ENCODE measurements around the gene HNRNPK. TPM values are rescaled to one million over a fixed set of nuclear protein-coding genes. Genes with fewer than 3 reads are reported as not detected.

The HNRNPK gene
- total RNA-seq, 2 experiments from 2014 or later: 656 to 688 TPM

GRCh38 chr9:83991355-83991754 lies 11.3 kb upstream of the HNRNPK start:
- Mint-ChIP-seq H3K36me3 (ENCODE audit: low read depth) (peaks cover 14% of the 10 kb centered on the region), H3K4me1 (ENCODE audit: low read depth) (no peaks in the 10 kb centered on the region), H3K27me3 (no peaks in the 10 kb centered on the region), H3K27ac (no peak overlapping the region), H3K9me3 (no peaks in the 10 kb centered on the region), H3K4me3 (no peak overlapping the region)
- Histone ChIP-seq H3K36me3 (ENCODE audit: insufficient read depth, low read length) (peaks cover 2% of the 10 kb centered on the region), H3K27ac (ENCODE audit: low read depth in 1 of 2, low read length in 2 of 2) (no peak overlapping the region), H3K4me1 (ENCODE audit: insufficient read depth, low read length) (peaks cover 7% of the 10 kb centered on the region), H3K27me3 (ENCODE audit: control insufficient read depth in 1 of 2, insufficient read depth in 2 of 2, low read length in 2 of 2) (no peaks in the 10 kb centered on the region), H3K4me3 (ENCODE audit: low read length) (no peak overlapping the region), H3K9me3 (ENCODE audit: control insufficient read depth in 1 of 2, insufficient read depth in 1 of 2, low read length in 2 of 2) (no peaks in the 10 kb centered on the region)
- intact Hi-C loops (cut with DNase I, micrococcal nuclease): no loop called here
- no peak for ATAC-seq (ENCODE audit: poor library complexity)
- ChIA-PET CTCF (interaction anchor here (0.8 kb wide), 1 partner anchor 10 kb away, joined by 5 read pairs; the partner anchor contains the start of gene RMI1), POLR2A (no interaction called here)
- DNase-seq: no peak
- TF ChIP-seq, protein P1, sequence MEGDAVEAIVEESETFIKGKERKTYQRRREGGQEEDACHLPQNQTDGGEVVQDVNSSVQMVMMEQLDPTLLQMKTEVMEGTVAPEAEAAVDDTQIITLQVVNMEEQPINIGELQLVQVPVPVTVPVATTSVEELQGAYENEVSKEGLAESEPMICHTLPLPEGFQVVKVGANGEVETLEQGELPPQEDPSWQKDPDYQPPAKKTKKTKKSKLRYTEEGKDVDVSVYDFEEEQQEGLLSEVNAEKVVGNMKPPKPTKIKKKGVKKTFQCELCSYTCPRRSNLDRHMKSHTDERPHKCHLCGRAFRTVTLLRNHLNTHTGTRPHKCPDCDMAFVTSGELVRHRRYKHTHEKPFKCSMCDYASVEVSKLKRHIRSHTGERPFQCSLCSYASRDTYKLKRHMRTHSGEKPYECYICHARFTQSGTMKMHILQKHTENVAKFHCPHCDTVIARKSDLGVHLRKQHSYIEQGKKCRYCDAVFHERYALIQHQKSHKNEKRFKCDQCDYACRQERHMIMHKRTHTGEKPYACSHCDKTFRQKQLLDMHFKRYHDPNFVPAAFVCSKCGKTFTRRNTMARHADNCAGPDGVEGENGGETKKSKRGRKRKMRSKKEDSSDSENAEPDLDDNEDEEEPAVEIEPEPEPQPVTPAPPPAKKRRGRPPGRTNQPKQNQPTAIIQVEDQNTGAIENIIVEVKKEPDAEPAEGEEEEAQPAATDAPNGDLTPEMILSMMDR (IDR thresholded peaks at IDR 0.05): no peak

DNA sequence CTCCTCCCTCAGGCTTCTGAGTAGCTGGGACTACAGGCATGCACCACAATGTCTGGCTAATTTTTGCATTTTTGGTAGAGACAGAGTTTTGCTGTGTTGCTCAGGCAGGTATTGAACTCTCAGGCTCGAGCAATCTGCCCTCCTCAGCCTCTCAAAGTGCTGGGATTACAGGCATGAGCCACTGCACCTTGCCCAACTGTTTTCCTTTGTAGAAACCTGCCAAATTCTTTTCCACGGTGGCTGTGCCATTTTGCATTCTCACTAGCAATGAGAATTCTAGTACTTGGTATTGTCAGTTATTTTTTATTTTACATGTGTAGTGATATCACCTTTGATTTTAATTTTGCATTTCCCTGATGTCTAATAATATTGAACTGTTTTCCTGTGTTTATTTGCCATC lies 8.4 kb upstream of the HNRNPK start:
- intact Hi-C loops (cut with DNase I, micrococcal nuclease): loop anchor here (10.0 kb wide), 3 partner anchors 284 to 1956 kb away; partner anchors contain the start of genes AGTPBP1 (in 1 of the 2), NAA35 (in 1 of the 2) and UBQLN1 (in 1 of the 2)
- TF ChIP-seq, protein P1 (IDR thresholded peaks at IDR 0.05): no peak

DNA sequence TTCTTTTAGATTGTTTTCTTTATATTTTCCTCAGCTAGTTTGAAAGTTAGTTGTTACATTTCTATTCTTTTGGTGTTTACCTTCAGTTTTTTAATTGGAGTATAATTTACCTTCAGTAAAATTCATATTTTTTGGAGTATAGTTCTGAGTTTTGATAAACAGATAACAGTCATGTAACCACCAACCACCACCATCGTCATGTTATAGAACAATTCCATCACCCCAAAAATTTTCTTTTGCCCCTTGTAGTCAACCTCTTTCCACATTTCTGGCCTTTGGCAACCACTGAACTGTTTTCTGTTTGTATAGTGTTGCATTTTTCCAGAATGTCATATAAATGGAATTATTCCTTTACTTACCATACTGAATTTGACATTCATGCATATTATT lies 7.4 kb upstream of the HNRNPK start:
- Mint-ChIP-seq H3K4me3 (no peak overlapping the region), H3K27me3 (no peaks in the 10 kb centered on the region), H3K4me1 (ENCODE audit: low read depth) (no peaks in the 10 kb centered on the region), H3K36me3 (ENCODE audit: low read depth) (peaks cover 14% of the 10 kb centered on the region), H3K9me3 (no peaks in the 10 kb centered on the region), H3K27ac (no peak overlapping the region)
- ATAC-seq (ENCODE audit: poor library complexity) (no peak), DNase-seq (no peak)
- H3K27me3 ChIP-seq (ENCODE audit: control insufficient read depth in 1 of 2, insufficient read depth in 2 of 2, low read length in 2 of 2): no peaks in the 10 kb centered on the region
- H3K36me3 ChIP-seq (ENCODE audit: insufficient read depth, low read length): peaks cover 2% of the 10 kb centered on the region
- peaks cover 7% of the 10 kb centered on the region for H3K4me1 ChIP-seq (ENCODE audit: insufficient read depth, low read length)
- ChIA-PET CTCF (no interaction called here), POLR2A (no interaction called here)
- TF ChIP-seq, protein P1 (IDR thresholded peaks at IDR 0.05): no peak
- intact Hi-C loops (cut with DNase I, micrococcal nuclease): loop anchor here (10.0 kb wide), 3 partner anchors 283 to 1957 kb away; partner anchors contain the start of genes AGTPBP1 (in 1 of the 2), NAA35 (in 1 of the 2) and UBQLN1 (in 1 of the 2)
- no peak overlapping the region for H3K4me3 ChIP-seq (ENCODE audit: low read length)
- no peak overlapping the region for H3K27ac ChIP-seq (ENCODE audit: low read depth in 1 of 2, low read length in 2 of 2)
- H3K9me3 ChIP-seq (ENCODE audit: control insufficient read depth in 1 of 2, insufficient read depth in 1 of 2, low read length in 2 of 2): no peaks in the 10 kb centered on the region

More for the DNA sequence above, 8.4 kb upstream of the HNRNPK start:
- ATAC-seq (ENCODE audit: poor library complexity): no peak
- Mint-ChIP-seq H3K4me3 (no peak overlapping the region), H3K27me3 (no peaks in the 10 kb centered on the region), H3K36me3 (ENCODE audit: low read depth) (peaks cover 14% of the 10 kb centered on the region), H3K4me1 (ENCODE audit: low read depth) (no peaks in the 10 kb centered on the region), H3K9me3 (no peaks in the 10 kb centered on the region), H3K27ac (no peak overlapping the region)
- Histone ChIP-seq H3K9me3 (ENCODE audit: control insufficient read depth in 1 of 2, insufficient read depth in 1 of 2, low read length in 2 of 2) (no peaks in the 10 kb centered on the region), H3K27me3 (ENCODE audit: control insufficient read depth in 1 of 2, insufficient read depth in 2 of 2, low read length in 2 of 2) (no peaks in the 10 kb centered on the region), H3K27ac (ENCODE audit: low read depth in 1 of 2, low read length in 2 of 2) (no peak overlapping the region), H3K4me3 (ENCODE audit: low read length) (no peak overlapping the region), H3K4me1 (ENCODE audit: insufficient read depth, low read length) (peaks cover 7% of the 10 kb centered on the region), H3K36me3 (ENCODE audit: insufficient read depth, low read length) (peaks cover 2% of the 10 kb centered on the region)
- no peak for DNase-seq
- ChIA-PET CTCF (no interaction called here), POLR2A (no interaction called here)

Data from CD4-positive, alpha-beta T cell (primary cell).